Activated CD8-positive, alpha-beta memory T cell treated with anti-CD3 and anti-CD28 coated beads for 1 hour (primary cell): ENCODE measurements around the gene GMEB2.

Source experiments
- DNase-seq, 2 donors: peaks; one replicate each; pipeline ENCODE4 v3.0.0-alpha.2; 2020; ENCODE audit warnings: low read depth in 1 of 2; ENCODE audit errors: extremely low read depth in 1 of 2

GMEB2 gene

GRCh38 chr20:63547725-63548480, 79.0 kb downstream of the GMEB2 start, which contains the start of gene SRMS:
SRMS (minus strand) TSS chr20:63547749; CDS start chr20:63547463, 286 bp downstream.
- DNase-seq = no peak

- no peak for DNase-seq
Measured at GRCh38 chr20:63546956-63547724, 79.8 kb downstream of the GMEB2 start.

DNA sequence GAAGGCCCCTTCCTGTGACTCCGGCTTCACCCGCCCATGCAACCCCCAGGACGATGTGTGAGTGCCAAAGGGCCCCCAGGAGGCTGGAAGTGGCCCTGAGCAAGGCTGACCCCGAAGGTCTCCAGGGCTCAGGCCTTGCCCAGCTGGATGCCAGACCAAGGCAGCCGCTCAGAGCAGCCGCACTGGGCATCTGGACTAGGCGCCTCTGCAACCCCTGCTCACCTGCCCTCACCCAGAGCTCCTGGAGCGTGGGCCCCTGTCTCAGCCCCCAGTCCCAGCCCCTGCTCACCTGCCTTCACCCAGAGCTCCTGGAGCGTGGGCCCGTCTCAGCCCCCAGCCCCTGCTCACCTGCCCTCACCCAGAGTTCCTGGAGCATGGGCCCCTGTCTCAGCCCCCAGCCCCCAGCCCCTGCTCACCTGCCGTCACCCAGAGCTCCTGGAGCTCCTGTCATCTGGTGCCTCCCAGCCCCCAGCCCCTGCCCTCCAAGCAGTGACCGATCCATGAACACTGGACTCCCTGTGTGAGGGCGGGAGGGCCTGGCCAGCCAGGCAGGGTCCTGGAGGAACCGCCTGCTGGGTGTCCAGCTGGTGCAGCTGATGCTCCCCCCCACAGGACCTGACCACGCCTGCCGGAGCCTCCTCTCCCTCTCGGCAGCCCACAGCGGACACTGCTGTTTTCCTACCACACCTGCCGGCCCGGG, 80.5 kb downstream of the GMEB2 start:
- no peak for DNase-seq

GRCh38 chr20:63545814-63546213, 81.1 kb downstream of the GMEB2 start:
- DNase-seq = no peak

DNA sequence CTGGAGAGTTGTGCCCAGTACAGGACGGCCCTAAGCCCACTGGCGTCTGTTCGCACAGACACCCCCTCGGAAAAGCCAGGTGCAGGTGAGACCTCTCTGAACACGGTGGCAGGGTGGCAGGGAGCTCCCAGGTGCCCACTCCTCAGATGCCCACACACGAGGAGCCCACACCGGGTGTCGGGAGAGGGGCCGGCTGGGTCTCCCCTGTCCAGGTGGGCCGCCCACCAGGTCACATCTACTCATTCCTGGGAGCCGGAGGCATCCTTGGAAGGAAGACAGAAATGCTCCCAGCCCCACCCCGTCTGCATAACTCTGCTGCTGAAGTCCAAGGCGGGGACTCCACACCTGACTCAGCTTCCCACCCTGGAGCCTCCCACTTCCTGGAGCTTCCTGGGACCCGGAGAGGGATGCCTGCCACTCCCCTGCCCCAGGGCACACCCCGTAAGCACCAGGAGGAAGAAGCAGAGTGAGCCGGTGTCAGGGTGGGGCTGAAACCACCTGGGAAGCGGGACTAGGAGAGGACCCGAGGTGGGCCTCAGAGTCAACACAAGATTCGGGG, 81.9 kb downstream of the GMEB2 start:
- no peak for DNase-seq

- DNase-seq = no peak
Measured at GRCh38 chr20:63544241-63544957, 82.5 kb downstream of the GMEB2 start.

- DNase-seq = no peak
Measured at GRCh38 chr20:63543733-63544132, 83.2 kb downstream of the GMEB2 start.

DNA sequence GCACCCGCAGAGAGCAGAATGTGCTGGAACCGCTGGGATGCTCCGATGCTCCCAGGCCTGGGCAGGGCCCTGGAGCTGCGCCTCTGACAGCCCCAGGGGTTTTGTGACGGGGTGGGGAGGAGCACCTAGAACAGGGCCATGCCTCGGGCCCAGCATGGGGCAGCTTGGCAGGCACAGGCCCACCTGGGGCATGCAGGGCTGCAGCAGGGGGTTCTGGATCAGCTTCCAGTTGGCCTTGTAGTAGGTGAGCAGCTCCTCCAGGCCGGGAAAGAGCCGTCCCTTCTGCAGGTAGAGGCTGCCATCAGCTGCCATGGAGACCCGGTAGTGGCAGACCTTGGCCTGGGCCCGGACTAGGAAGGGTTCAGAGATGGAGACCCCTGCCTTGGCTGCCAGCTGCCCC, 83.8 kb downstream of the GMEB2 start:
- no peak for DNase-seq

- no peak for DNase-seq
Measured at GRCh38 chr20:63542696-63543095, 84.2 kb downstream of the GMEB2 start.

DNA sequence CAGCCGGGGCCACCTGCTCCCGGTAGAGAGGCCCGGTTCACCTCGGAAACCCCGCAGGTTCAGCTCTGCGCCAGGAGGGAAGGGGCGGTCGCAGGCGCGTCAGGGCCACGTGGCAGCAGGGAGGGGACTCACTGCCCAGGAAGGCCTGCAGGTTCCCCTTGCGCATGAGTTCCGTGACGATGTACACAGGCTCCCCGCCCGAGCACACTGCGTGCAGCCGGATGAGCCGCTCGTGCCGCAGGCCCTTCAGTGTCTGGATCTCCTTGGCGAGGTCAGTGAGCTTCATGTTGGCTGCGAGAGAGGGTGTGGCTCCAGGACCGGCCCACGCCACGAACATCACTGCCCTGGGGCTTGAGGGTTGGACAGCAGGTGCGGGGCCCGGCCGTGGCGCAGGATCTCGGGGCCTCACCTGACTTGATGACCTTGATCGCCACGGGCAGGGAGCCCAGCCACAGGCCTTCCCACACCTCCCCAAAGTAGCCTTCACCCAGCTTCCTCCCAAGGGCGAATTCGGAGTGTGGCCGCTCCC, 84.8 kb downstream of the GMEB2 start:
- DNase-seq = no peak

DNA sequence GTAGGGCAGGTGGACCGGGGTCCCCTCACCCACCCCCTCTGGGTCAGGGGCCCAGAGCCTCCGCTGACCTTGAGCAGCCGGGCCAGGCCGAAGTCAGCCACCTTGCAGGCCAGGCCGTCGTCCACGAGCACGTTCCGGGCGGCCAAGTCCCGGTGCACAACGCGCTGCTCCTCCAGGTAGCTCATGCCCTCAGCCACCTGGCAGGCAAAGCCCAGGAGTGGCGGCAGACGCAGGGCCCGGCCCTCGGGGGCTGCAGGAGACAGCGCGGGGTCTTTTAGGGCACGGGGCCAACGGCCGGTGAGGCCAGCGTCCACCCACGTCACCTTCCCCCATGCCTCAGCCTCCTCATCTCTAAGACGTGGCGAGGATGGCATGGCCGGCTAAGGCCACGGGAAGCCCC, 85.5 kb downstream of the GMEB2 start:
- no peak for DNase-seq

GRCh38 chr20:63540417-63541186, 86.3 kb downstream of the GMEB2 start:
- no peak for DNase-seq

GRCh38 chr20:63539441-63540370, 87.2 kb downstream of the GMEB2 start:
- DNase-seq = no peak

GRCh38 chr20:63539092-63539430, 87.8 kb downstream of the GMEB2 start:
- DNase-seq = no peak

- DNase-seq = no peak
Measured at GRCh38 chr20:63538204-63539091, 88.5 kb downstream of the GMEB2 start.
